ENCODE results near the gene ZBTB7C.

- TF ChIP-seq CTCF (IDR thresholded peaks at IDR 0.05), result no peak
- TF ChIP-seq POLR2AphosphoS5 (IDR thresholded peaks at IDR 0.05), result no peak
- no peak for TF ChIP-seq EP300 (IDR thresholded peaks at IDR 0.05)
- TF ChIP-seq POLR2A (IDR thresholded peaks at IDR 0.05), result no peak
Observed at GRCh38 chr18:48186131-48186766, 222.9 kb downstream of the ZBTB7C start.
